Measurements from ENCODE around the gene FAM234B.
"Not testable (repeated sequence)": the region's sequence is repeated elsewhere in the genome, so short reads cannot be mapped to it uniquely, and the experiment has no call there.

The FAM234B gene

DNA sequence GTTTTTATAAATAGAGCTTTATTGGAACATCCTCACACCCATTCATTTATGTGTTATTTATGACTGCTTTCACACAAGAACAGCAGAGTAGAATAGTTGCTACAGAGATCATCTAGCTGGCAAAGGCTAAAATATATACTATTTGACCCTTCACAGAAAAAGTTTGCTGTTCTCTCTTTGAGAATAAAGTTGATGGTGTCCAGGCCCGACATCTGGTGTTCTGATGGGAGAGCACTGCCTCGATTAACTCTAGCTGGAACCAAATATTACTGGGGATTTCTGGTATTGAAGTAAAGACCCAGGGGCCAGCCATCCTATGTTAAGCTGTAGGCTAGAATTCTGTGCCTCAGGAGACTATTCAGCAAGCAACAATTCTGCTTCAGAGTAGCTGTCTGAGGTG is 21.8 kb downstream of the FAM234B start:
- no peak for DNase-seq

DNA sequence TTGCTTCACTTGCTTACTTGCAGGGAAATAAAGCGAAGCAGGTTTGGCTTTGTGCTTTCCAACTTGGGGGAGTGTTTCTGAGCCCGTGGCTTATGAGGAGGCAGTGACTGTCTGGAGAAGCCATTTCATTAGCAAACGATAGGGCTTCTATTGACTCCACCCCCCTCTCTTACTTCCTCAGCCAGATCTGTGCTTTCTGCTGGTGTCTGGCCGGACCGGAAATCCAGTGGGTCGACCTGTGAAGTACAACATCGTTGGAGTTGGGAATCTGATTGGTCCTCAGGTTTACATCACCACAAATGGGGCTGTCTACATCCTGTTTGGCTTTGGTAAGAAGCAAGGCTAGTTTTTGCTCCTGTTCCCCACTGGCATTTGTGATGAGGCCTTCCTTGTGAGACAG is 22.3 kb downstream of the FAM234B start:
- DNase-seq = no peak

DNA sequence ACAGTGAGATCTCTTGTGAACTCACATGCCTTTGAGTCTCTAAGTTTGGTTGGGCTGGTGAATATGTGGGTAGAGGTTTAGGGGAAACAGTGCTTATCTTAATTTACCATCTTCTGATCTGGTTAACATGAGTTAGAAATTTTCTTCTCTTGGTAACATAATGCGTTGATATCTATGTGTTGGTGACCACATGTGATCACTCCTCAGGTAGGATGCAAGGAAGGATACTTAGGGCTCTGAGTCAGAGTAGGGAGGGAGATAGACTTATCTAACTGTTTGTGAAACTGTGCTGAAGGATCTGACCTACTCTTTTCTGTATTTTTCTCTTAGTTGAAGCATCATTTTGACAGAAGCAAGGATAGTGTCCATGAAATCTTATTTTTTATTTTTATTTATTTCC is 23.1 kb downstream of the FAM234B start:
- DNase-seq = no peak

DNA sequence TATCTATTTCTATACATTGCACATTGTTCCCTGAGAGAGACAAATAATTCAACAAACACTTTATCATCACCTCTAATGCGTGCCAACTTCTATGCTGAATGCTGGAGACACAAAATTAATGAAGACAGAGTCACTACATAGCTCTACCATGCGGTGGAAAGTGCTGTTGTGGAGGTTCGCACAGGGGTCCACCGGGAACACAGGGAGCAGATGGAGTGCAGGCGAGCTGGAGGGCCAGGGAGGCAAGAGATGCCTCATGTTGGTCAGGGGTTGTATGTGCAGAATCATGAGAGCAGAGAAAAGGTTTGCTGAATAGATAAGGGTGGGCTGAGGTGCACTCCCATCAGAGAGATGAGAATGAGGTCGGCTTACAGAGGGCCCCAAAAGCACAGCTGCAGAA is 25.2 kb downstream of the FAM234B start:
- DNase-seq = no peak

DNA sequence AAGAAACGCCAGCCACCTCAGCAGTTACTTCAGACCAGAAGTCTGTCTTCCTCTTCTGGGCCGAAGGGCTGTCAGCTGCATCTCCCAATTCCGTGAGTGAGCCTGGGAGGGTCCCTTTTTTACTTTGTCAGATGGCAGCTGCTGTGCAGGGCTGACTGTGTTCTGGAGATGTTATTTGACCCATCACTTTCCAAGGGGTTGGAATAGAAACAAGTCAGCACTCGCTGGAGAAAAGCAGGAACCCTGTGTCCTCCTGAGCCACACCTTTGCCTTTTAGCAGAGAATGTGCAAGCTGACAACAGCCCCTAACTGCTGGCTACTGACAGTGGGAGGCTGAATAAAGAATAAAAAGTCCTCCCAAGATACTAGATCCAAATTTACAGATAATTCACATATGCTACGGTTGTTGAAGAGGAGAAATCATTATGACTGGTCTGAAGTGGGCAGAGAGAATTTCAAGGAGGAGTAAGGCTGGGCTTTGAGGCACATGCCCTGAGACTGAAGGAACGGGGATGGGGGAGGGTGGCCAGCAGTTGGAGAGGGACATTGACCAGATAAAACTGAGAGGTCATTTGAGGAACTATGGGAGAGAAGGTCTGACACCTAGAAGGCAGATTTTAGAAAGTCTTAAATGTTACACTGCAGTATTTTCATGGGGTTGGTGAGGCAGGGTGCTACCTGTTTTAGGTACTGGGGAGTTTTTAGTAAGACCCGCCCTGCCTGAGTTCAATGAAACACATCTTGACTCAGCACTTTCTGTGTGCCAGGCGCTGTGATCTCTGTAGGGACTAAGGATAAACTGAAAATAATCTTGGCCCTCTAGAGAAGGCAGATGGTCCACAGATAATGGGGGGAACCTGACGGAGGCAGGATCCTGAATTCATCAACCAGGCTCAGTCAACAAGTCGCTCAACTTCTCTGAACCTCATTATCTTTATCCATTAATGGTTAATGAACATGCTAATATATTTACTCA is 27.4 kb downstream of the FAM234B start:
- no peak for DNase-seq

DNA sequence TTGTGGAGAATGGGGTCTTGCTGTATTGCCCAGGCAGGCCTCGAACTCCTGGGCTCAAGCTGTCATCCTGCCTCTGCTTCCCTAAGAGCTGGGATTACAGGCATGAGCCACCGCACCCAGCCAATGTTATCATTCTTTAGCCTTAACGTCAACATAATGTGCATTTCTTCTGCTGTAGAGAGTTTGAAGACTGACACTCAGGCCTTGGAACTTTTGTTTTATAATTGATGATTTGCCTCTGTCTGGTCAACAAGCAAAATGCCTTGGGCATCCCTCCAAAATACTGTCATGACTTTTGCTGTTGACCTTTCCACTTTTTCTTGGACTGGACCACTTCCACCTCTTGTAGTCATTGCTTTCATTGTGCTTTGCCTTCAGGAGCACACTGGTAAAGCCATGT is 29.0 kb downstream of the FAM234B start:
- DNase-seq = no peak

DNA sequence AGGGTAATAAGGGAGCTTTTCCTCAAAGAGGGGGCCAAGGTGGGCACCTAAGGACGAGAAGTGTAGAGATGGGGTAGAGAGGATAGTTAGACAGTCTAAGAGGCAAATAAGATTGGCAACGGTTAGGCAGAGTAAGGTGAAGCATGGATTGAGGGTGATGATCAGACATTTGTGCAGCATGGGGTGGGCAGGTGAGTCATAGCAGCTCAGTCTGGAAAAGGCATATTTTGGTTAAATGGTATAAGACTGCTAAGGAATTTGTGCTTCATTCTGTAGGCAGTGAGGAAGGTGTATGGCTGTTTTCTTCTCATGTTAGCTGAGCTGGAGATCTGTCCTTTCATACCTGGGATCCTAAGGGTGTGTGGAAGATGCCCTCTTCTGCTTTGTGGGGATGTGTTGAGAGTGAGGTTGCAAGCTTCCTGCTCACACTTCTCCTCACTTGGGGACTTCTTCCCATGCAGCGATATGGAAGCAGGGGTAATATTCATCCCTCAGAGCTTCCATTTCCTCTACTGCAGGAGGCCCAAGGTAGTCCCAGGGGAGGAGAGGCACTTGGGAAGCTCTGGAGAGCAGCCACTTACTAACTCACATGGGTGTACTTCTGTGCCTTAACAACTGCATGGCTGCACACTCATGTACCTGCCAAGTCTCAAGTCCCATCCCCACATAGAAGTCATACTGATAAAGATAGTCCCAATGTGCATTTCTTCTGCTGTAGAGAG is 30.4 kb downstream of the FAM234B start:
- no peak for DNase-seq

DNA sequence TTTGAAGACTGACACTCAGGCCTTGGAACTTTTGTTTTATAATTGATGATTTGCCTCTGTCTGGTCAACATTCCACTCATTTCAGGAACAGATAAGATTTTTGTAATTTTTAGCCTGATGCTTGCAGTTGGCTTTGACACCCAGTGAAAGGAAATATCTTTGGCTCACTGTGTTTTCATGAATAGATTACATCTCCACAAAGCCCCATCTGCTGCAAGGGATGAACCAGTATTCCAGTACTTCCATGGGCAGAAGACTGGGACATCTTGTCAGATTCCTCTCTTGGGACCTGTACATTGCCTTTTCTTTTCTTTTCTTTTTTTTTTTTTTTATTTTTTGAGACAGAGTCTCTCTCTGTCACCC is 30.9 kb downstream of the FAM234B start:
- DNase-seq = no peak

DNA sequence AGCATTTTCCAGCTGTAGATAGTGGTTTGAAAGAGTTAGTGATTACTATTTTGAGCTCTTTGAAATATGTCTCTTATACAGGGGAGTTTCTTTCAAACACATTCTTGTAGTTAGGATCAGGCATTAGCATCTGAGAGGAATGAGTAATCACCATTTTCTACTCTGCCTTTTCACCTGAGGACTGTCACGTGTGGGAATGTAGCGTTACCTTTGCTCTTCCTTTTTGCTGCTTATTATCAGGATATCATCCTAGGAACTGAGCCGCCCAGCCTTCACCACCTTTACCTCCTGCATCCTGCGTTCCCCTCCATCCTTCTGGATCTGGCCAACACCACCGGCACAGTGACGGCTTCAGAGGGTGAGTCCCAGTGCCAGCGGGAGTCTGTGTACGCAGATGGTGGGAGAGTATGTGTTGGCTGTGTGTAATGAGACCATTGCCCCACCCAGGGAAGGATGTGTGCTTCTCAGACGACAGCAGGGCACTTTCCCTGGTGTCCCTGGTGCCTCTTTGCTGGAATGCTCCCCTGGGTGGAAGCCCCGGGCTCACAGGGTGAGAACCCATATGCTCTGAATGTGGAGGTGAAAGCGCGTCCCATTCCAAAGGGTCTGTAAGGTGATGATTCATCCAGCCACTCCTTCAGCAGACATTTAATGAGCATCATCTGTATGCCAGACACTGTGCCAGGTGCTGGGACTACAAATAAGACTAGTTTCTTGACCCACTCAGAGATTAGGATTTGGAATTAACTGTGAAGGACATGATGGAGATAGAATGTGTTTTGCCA is 31.8 kb downstream of the FAM234B start:
- no peak for DNase-seq

DNA sequence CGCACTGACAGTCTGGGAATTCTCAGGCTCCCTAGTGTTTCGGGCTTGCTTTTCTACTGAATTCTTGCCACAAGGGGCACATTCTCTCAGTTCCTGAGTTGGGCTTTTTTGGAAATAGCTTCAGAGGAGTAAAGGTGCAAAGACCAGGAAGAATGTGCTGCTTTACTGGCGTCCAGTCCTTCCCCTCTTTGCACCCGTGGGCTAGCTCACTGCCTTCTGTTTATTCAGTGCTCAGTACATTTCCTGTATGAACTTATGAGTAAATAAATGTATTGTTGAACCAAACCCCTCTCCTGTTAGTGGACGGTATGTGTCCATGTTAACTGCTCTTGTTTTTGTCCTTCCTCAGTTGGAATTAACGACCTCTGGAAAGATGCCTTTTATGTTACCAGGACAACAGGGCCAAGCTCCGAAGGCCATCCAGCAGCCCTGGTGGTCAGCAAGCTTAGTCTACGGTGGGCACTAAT is 35.3 kb downstream of the FAM234B start:
- no peak for DNase-seq

DNA sequence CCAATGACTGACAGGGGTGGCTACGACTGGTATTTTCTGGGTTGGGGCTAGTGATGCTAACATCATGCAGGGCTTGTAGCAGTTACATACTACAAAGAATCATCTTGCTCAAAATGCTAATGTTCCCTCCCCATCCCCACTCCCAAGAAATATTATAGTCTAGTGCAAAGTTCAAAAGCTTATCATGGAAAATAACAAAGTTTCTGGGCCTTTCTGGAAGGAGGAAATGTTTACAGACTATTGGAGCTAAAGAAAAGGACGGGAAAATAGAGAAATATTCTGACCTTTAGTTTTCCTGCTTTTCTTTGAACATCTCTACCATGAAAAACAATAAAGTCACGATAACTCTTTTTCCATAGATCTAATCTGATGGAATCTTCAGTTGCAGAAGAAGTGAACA is 36.1 kb downstream of the FAM234B start:
- no peak for DNase-seq

DNA sequence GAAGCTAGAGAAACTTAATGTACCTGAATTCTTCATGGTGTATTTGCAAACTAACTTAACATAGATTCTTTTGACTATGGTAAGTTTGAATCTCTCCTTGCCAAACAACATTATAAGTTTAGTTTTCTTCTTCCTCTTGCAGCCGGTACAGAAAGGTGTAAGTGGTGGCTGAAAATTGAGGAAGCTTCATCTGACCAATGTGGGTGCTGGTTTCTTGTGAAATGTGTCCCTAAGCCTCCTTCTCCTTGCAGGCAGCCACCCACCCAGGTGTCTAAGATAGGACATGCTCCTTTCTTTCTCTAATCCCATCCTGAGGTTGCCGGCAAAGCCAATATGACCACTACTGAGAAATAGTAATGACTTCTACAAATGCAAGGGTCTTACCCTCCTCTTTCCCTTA is 38.7 kb downstream of the FAM234B start:
- no peak for DNase-seq

DNA sequence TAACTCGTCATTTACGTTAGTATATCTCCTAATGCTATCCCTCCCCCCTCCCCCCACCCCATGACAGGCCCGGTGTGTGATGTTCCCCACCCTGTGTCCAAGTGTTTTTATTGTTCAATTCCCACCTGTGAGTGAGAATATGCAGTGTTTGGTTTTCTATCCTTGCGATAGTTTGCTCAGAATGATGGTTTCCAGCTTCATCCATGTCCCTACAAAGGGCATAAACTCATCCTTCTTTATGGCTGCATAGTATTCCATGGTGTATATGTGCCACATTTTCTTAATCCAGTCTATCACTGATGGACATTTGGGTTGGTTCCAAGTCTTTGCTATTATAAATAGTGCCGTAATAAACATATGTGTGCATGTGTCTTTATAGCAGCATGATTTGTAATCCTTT is 39.5 kb downstream of the FAM234B start:
- DNase-seq = not testable (repeated sequence)

DNA sequence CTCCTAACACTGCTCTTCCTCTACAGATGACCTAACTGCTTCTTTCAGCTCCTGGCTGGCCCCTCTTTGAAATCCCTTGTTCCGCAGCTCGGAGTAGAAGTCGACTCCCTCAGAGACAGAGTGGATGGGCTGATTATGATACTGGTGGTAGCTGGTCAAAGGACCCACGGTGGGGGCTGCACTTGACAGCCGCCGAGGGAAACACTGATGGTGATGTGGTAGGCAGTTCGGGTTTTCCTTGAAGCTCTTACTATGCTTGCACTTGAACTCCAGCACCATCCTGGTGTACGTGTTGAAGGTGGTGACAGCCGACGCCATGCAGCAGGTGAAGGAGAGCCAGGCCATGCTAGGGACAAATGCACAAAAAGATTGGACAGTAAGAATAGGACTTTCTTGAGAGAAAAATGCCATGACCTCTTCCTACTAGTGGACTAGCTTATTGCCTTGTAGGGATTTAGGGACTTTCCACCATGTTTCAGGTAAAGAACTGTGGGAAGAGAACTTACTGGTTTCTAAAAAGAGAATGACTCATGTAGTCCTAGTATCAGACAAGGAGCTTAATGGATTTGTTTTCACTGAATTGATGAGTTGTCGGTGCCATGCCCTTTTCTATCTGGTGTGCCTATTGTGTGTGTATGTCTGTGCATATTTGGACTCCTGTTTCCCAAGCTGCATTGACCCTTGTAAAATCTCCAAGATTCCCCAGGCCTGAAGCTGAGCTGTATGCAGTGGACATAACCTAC is 40.9 kb downstream of the FAM234B start:
- DNase-seq = no peak

DNA sequence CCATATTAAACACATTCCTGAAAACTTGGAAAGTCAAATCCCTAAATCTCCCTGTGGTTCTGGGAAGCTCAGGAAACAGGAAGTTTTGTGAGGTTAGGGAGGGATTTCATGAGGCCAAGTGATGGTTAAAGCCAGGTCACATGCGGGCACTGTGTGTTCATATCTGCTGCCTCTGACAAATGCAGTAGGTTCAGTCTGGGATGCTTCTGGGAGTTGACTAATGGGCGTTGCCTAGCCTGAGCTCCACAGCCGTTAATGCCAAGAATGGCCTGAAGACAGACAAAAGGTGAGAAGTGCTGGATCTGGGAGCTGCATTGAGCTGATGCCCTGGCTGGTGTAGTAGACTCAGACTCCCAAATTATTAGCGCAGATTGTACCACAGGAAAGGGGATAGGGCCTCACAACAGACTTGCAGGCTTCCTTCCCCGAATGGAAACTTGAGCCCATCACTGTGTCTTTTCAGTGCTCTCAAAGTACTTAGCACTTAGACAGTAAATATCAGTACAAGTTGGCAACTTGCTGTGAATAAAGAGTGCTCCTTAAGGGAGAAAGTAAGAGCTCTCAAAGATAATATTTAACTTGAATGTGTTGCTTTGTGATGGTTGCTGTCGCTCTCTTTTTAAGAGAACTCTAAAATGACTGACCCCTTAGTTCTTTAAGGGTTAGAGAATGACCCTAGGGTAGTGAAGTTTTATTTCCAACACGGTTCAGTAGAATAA is 41.9 kb downstream of the FAM234B start:
- DNase-seq = no peak

DNA sequence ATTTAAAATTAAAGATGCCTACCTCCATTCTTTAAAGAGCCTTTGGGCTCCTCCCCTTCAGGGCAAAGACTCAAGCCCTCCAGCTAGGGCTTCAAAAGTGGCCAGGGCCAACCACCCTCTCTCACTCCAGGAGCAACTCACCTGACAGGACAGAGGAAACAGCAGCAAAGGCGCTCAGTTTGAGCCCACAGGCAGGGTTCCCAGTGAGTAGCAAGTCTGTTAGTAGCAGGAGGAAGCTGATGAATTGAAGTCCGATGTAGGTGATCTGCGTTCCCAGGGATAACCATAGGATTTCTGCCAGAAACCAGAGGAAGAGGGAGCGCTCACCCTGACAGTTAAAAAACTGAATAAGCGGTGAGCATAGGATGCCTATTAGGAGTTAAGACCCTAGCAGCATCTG is 43.6 kb downstream of the FAM234B start:
- no peak for DNase-seq

DNA sequence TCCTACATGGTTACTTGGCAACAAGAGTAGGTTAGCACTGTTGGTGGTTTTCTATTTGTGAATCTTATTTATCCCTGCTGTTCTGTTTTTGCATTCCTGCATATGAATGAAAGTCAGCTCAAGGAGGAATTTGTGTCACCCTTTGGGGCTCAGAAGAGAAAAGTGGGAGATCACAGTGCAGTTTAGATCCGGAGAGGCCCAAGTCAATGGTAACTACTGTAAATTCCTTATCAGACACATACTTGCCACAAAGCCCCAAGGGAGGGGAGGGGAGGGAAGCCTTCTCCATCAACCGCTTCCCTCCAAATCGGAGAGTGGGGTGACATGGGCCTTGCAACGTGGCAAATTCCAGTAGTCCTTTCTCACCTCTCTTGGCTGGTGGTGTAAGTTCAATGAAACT is 44.3 kb downstream of the FAM234B start:
- DNase-seq = no peak

DNA sequence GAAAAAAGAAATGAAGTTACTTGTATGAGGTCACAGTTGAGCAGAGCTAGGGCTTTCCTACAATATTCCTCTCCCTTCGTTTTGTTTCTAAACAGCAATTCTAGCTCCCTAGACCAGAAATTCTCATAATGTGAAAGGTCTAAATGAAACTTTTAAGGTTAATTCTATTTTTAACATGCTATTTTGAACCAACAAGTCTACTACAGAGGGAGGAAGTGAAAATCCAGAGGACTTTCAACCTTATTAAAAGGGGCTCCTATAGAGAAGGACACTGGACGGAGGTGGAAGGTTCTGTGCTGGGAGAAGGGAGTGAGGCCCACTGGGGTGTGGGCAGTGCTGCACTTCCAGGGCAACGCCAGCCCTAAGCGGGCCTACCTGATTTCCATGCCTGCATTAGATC is 45.9 kb downstream of the FAM234B start:
- DNase-seq = no peak

DNA sequence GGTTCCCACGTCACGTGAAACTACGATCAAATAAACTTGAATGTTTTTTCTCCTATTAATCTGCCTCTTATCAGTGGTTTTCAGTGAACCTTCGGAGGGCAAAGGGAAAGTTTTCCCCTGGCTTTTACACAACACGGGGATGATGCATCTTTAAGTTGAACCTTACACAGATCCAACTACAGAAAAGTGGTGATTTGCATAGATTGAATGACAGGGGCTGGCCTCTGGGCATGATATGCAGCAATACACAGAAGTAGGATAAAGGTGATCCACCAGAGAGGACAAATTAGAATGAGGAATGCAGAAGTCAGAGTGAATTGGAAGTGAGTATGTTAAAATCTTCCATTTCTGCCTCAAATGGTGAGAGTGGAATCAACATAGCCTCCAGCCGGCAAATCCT is 47.7 kb downstream of the FAM234B start:
- DNase-seq = no peak

DNA sequence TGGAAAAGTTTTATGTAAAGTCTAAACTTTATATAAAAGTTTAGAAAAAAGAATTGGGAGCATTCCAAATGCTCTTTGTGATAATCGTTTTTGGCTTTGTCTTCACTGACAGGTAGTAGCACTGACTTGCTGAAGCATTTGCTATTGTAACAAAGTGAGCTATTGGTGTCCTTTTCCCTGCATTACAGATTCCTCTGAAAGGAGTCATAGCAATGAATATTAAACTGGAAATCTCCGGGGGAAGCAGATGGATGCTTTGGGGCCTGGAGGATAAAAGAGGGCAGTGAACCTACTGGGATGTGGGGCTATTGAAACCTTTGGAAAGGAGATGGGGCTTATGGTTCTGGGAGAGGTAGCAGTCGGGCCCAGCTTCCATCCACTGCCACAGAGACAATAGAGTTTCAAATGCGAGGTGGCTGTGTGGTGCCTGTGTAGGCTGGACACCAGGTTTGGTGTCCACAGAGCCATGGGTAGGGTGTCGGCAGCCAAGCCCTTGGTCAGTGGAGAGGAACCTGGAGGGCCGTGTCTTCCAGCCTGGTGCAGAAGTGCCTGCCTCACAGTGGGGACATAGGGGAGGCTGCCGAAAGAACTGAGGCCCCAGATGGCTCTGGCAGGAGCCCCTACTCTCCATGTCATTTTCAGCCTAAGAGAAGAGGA is 49.1 kb downstream of the FAM234B start:
- DNase-seq = no peak

DNA sequence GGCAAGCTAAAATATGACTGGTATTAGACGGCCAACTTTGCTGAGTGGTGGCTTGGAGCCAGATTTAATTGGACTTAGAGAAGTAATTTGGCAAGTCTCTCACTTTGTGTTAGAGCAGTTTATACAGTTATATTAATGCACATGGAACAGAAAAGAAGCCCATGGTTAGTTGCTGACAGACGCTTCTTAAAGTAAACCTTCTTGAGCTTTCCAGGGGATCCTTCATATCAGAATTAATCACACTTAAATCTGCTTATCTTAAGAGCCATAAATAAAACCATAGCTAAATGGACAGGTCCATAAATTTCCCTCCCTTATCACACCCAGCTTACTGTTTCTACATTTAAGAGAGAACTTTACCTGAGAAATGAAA is 49.7 kb downstream of the FAM234B start:
- no peak for DNase-seq

DNA sequence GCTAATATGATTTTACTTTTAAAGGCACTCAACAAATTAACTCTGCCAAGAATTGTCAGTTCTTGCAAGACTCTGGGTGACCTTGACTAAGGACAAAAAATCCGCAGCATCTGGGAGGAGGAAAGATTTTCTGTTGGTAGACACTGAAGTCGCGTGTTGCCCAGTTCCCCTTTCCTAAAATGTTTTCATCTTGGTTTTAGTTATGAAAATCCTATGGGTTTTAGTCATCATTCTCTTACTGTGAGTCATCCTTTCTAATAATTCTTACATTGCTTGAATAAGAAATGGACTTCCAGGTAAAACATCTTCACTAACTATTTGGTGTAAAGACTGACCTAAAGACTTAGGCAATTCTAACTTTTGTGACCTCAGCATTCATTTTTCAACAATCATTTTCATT is 50.2 kb downstream of the FAM234B start:
- no peak for DNase-seq

Measured in NCI-H1105 (cell line).